B cell (primary cell): Measurements from ENCODE around the gene SSBP3. TPM values are rescaled to one million over a fixed set of nuclear protein-coding genes. Genes with fewer than 3 reads are reported as not detected.

Experiments
- ATAC-seq: fragments of 200-7000 bp; cut with Tn5 transposase; one replicate; pipeline ENCODE4 v1.10.0; 2021; ENCODE audit warnings: low read depth, mild to moderate bottlenecking, moderate number of reproducible peaks, moderate library complexity
- CTCF ChIA-PET: fragments of 350-600 bp; sonication (Branson Sonifier 250); formaldehyde crosslinking; loops from one replicate; lab custom pipeline; 2021; ENCODE audit warnings: antibody characterized with exemption, inconsistent platforms; lab: Charles Lee
- POLR2A ChIA-PET: fragments of 350-600 bp; sonication (Branson Sonifier 250); formaldehyde crosslinking; loops from one replicate; lab custom pipeline; 2021; ENCODE audit warnings: antibody characterized with exemption; lab: Charles Lee
- DNase-seq: peaks from one replicate; pipeline ENCODE4 v3.0.0; 2013
- H2AFZ ChIP-seq: 2 replicates; pipeline ENCODE4 v1.6.1; 2012; ENCODE audit warnings: mild to moderate bottlenecking, low read depth, low read length; ENCODE audit not compliant: insufficient read depth, poor library complexity, severe bottlenecking
- H3K27ac ChIP-seq, 2 donors: 1 replicate in 1 of 2; 2 replicates in 1 of 2; pipeline ENCODE4 v1.5.1; 2012 to 2013; ENCODE audit warnings: low read length in 2 of 2, mild to moderate bottlenecking in 2 of 2, moderate library complexity in 1 of 2
- H3K27me3 ChIP-seq, 4 experiments: fragments of 200-600 bp in 1 of 4; sonication (generic) in 1 of 4; replicated peaks in 1 of 4; 1 replicate in 2 of 4; 2 replicates in 2 of 4; pipeline versions ENCODE4 v1.6.1 to v1.7.0; 2013 to 2016; ENCODE audit warnings: low read length in 3 of 4, mild to moderate bottlenecking in 2 of 4, mixed read lengths in 1 of 4, moderate library complexity in 1 of 4; ENCODE audit not compliant: insufficient read depth in 4 of 4, control insufficient read depth in 3 of 4; ENCODE audit errors: control extremely low read depth in 1 of 4
- H3K36me3 ChIP-seq, 2 experiments: replicated peaks in 1 of 2; 1 replicate in 1 of 2; 2 replicates in 1 of 2; pipeline versions ENCODE4 v1.6.1 to v1.7.1; 2013; ENCODE audit warnings: low read length in 1 of 2; ENCODE audit not compliant: insufficient read depth in 2 of 2, control insufficient read depth in 1 of 2; ENCODE audit errors: control extremely low read depth in 1 of 2, extremely low read depth in 1 of 2
- H3K4me1 ChIP-seq, 2 donors: fragments of 200-600 bp in 1 of 2; sonication (generic) in 1 of 2; 1 replicate in 1 of 2; 2 replicates in 1 of 2; pipeline versions ENCODE4 v1.5.1 to v1.6.1; 2013 to 2017; ENCODE audit warnings: low read length in 2 of 2; ENCODE audit not compliant: control insufficient read depth in 2 of 2, insufficient read depth in 2 of 2
- H3K4me2 ChIP-seq: replicated peaks from 2 replicates; pipeline ENCODE3; 2012; ENCODE audit warnings: mild to moderate bottlenecking, low read depth, low read length; ENCODE audit not compliant: poor library complexity, severe bottlenecking
- H3K4me3 ChIP-seq, 5 experiments: fragments of 200-600 bp in 1 of 5; sonication (generic) in 1 of 5; 1 replicate in 3 of 5; 2 replicates in 2 of 5; pipeline versions ENCODE4 v1.5.1 to v1.7.0; 2011 to 2016; ENCODE audit warnings: low read length in 4 of 5, mild to moderate bottlenecking in 4 of 5, low read depth in 2 of 5, control low read depth in 1 of 5, moderate library complexity in 1 of 5; ENCODE audit not compliant: insufficient read depth in 1 of 5; ENCODE audit errors: control extremely low read depth in 1 of 5, extremely low read depth in 1 of 5
- H3K79me2 ChIP-seq: fragments of 200-600 bp; sonication (generic); one replicate; pipeline ENCODE4 v1.6.0; 2016; ENCODE audit warnings: low read length; ENCODE audit not compliant: control insufficient read depth, insufficient read depth
- H3K9ac ChIP-seq: fragments of 200-600 bp; sonication (generic); 2 replicates; pipeline ENCODE4 v1.6.1; 2017; ENCODE audit warnings: mild to moderate bottlenecking, low read length, moderate library complexity
- H3K9me3 ChIP-seq, 3 donors: one replicate each; pipeline versions ENCODE4 v1.6.1 to v1.7.1; 2013; ENCODE audit warnings: low read length in 2 of 3; ENCODE audit not compliant: control insufficient read depth in 2 of 3, insufficient read depth in 1 of 3; ENCODE audit errors: control extremely low read depth in 1 of 3
- H4K20me1 ChIP-seq: 2 replicates; pipeline ENCODE4 v1.6.0; 2012; ENCODE audit warnings: mild to moderate bottlenecking, low read length; ENCODE audit not compliant: insufficient read depth, control insufficient read depth, poor library complexity, severe bottlenecking
- H3K27ac Mint-ChIP-seq: one replicate; pipeline ENCODE4 v1.8.0; 2021; ENCODE audit warnings: mixed read lengths
- H3K27me3 Mint-ChIP-seq: one replicate; pipeline ENCODE4 v1.8.0; 2021; ENCODE audit warnings: mixed read lengths
- H3K4me1 Mint-ChIP-seq: one replicate; pipeline ENCODE4 v1.8.0; 2021; ENCODE audit warnings: mixed read lengths
- H3K4me3 Mint-ChIP-seq: one replicate; pipeline ENCODE4 v1.8.0; 2021; ENCODE audit warnings: mixed read lengths
- H3K9me3 Mint-ChIP-seq: one replicate; pipeline ENCODE4 v1.8.0; 2022; ENCODE audit warnings: mixed read lengths; ENCODE audit not compliant: insufficient read depth
- EZH2 ChIP-seq: IDR thresholded peaks from 2 replicates; pipeline ENCODE4 v1.6.1; 2012; ENCODE audit warnings: borderline replicate concordance, low read depth, mild to moderate bottlenecking, moderate library complexity, low read length; ENCODE audit not compliant: insufficient read depth, poor library complexity, severe bottlenecking
- WGBS: methylation state at CpG from one replicate; pipeline ENCODE4 v1.1.5; 2013; ENCODE audit warnings: missing lambda C conversion rate; ENCODE audit not compliant: insufficient coverage; 5-methylcytosine and 5-hydroxymethylcytosine counted together
- intact Hi-C: fragments of 100-400 bp; cut with micrococcal nuclease; formaldehyde crosslinking; loops from one replicate; pipeline ENCODE4 v1.10.0; 2022
- polyA plus RNA-seq: library from polyadenylated mRNA; depleted of rRNA; stranded (reverse); fragments of >200 nt; gene quantifications from 2 replicates; pipeline ENCODE4 v1.2.3, GENCODE V29; 2012
- total RNA-seq, 2 donors: library from RNA; stranded (reverse); fragments of 120-200 nt in 1 of 2; gene quantifications; 1 replicate in 1 of 2; 2 replicates in 1 of 2; pipeline versions ENCODE4 v1.2.3 to v1.2.4, GENCODE V29; 2013 to 2022
- TF ChIP-seq, protein P1 (sequence below): fragments of 200-600 bp; IDR thresholded peaks from one replicate; pipeline ENCODE4 v1.8.0; 2022; ENCODE audit warnings: antibody characterized with exemption, mild to moderate bottlenecking

SSBP3 gene
- total and polyA plus RNA-seq, 2 donors (not counting 1 experiment from before 2014, with no cell fraction given), result 16.9 to 30.7 TPM

DNA sequence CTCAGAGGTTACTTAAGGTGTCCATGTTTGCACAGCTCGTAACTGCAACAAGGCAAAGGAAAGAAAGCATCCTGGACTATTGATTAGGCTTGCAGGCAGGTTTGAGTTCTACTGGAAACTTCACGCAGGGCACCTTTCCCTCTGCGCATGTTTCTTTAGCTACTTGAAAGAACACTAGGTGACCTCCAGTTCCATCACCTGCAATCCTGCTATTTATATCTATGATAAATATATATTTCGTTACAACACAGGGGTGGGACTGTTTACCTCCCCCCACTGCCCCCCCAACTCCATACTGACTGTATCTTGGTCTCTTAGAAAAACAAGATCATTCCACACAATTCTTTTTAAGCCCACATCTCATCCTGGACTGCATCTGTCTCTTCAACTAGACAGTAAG, 12.1 kb downstream of the SSBP3 start:
- DNase-seq (no peak), ATAC-seq (no peak)
- no peaks in the 10 kb centered on the region for H3K4me1 Mint-ChIP-seq
- no peak overlapping the region for H3K27ac Mint-ChIP-seq
- no peak overlapping the region for H3K4me3 Mint-ChIP-seq
- no peaks in the 10 kb centered on the region for H3K27me3 Mint-ChIP-seq
- intact Hi-C loops, result no loop called here
- Histone ChIP-seq H3K9ac (no peak overlapping the region), H4K20me1 (no peaks in the 10 kb centered on the region), H3K27me3 (no peaks in the 10 kb centered on the region), H3K27ac (no peak overlapping the region), H3K79me2 (peaks cover 6% of the 10 kb centered on the region), H3K4me2 (no peak overlapping the region), H3K4me1 (no peaks in the 10 kb centered on the region), H2AFZ (no peak overlapping the region), H3K4me3 (no peak overlapping the region), H3K36me3 (peaks cover 0 to 12% of the 10 kb centered on the region in 2 experiments), H3K9me3 (no peaks in the 10 kb centered on the region)
- POLR2A ChIA-PET, result no interaction called here
- 100% methylated on average over 1 of the region's 4 CpGs for WGBS
- CTCF ChIA-PET, result interaction anchor here (0.6 to 1.9 kb wide), 2 partner anchors 96 to 195 kb away, joined by 3 to 5 read pairs; no protein-coding TSS in a partner anchor
- H3K9me3 Mint-ChIP-seq, result no peaks in the 10 kb centered on the region
- TF ChIP-seq, protein P1, sequence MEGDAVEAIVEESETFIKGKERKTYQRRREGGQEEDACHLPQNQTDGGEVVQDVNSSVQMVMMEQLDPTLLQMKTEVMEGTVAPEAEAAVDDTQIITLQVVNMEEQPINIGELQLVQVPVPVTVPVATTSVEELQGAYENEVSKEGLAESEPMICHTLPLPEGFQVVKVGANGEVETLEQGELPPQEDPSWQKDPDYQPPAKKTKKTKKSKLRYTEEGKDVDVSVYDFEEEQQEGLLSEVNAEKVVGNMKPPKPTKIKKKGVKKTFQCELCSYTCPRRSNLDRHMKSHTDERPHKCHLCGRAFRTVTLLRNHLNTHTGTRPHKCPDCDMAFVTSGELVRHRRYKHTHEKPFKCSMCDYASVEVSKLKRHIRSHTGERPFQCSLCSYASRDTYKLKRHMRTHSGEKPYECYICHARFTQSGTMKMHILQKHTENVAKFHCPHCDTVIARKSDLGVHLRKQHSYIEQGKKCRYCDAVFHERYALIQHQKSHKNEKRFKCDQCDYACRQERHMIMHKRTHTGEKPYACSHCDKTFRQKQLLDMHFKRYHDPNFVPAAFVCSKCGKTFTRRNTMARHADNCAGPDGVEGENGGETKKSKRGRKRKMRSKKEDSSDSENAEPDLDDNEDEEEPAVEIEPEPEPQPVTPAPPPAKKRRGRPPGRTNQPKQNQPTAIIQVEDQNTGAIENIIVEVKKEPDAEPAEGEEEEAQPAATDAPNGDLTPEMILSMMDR, result no peak
- TF ChIP-seq EZH2, result no peak

DNA sequence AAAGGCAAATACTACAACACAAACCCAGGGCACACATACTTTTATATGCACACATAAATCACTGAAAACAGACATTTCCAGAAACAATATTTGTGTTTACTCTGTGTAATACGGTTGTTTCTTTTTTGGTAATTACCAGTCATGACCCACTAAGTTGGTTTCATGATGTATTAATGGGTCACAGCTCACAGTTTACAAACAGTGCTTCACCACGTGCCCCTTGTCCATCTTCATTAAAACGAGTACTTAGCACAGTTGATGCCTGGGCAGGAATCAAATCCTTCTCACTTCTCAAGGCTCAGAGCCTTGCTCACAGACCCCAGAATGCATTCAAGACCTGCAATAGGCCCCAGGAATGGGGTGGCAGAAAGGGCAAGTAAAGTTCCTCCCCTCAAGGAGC, 13.8 kb downstream of the SSBP3 start:
- no peaks in the 10 kb centered on the region for H3K27me3 Mint-ChIP-seq
- no peak overlapping the region for H2AFZ ChIP-seq
- POLR2A ChIA-PET, result no interaction called here
- no peak for DNase-seq
- H3K4me2 ChIP-seq, result no peak overlapping the region
- peaks cover 0 to 4% of the 10 kb centered on the region in 2 experiments for H3K36me3 ChIP-seq
- H3K4me3 Mint-ChIP-seq, result no peak overlapping the region
- H4K20me1 ChIP-seq, result no peaks in the 10 kb centered on the region
- no peak for ATAC-seq
- no peak for TF ChIP-seq EZH2
- TF ChIP-seq, protein P1, result no peak
- no peak overlapping the region for H3K27ac Mint-ChIP-seq
- H3K9ac ChIP-seq, result no peak overlapping the region
- H3K4me1 ChIP-seq, result no peaks in the 10 kb centered on the region
- 100% methylated on average over 1 of the region's 3 CpGs for WGBS
- intact Hi-C loops, result no loop called here
- no peaks in the 10 kb centered on the region for H3K4me1 Mint-ChIP-seq
- CTCF ChIA-PET, result interaction anchor here (1.4 kb wide), 1 partner anchor 97 kb away, joined by 3 read pairs; no protein-coding TSS in a partner anchor
- no peaks in the 10 kb centered on the region for H3K9me3 ChIP-seq
- H3K79me2 ChIP-seq, result peaks cover 10% of the 10 kb centered on the region
- H3K27me3 ChIP-seq, result no peaks in the 10 kb centered on the region
- no peak overlapping the region for H3K27ac ChIP-seq
- no peaks in the 10 kb centered on the region for H3K9me3 Mint-ChIP-seq
- no peak overlapping the region for H3K4me3 ChIP-seq
